K562 (cell line): Measurements from ENCODE around the gene GATA2. TPM values are rescaled to one million over a fixed set of nuclear protein-coding genes. Genes with fewer than 3 reads are reported as not detected.

Experiments used
- ATAC-seq: fragments of 200-7000 bp; cut with Tn5 transposase; 3 replicates; pipeline ENCODE4 v1.9.1; 2020; ENCODE audit warnings: moderate library complexity
- BruUV-seq: library from RNA; stranded (reverse); fragments of 400-500 nt; replicated peaks from 2 replicates; lab custom pipeline; 2021; lab: Mats Ljungman, UMichigan
- CTCF ChIA-PET: fragments of 300-600 bp; formaldehyde crosslinking; extraction: SDS; loops from one replicate; lab custom pipeline; 2021; ENCODE audit warnings: low intra/inter-chr PET ratio; lab: Yijun Ruan, JAX
- POLR2A ChIA-PET: fragments of 300-600, 350-650 bp; sonication (Branson Sonifier 250); formaldehyde crosslinking; extraction: SDS; loops from one replicate; lab custom pipeline; 2021; ENCODE audit warnings: antibody characterized with exemption, inconsistent platforms; lab: Yijun Ruan, JAX
- DNase-seq, 4 experiments: peaks; one replicate each; pipeline versions ENCODE4 v3.0.0 to v3.0.0-alpha.2; 2011 to 2018; ENCODE audit warnings: low spot score in 3 of 4, mixed read lengths in 3 of 4; ENCODE audit errors: extremely low read depth in 1 of 4
- FAIRE-seq: peaks from 2 replicates; lab custom pipeline; 2011; peaks lifted over from hg19 to GRCh38; lab: Jason Lieb, UNC
- H2AFZ ChIP-seq: 2 replicates; pipeline ENCODE4 v1.6.0; 2011; ENCODE audit warnings: low read depth, low read length, control low read depth, inconsistent platforms
- H3K27ac ChIP-seq: fragments of 200-600 bp; 3 replicates; pipeline ENCODE4 v1.8.0; 2011; ENCODE audit warnings: low read depth, mild to moderate bottlenecking, control low read depth, inconsistent platforms, low read length, moderate library complexity, mixed read lengths; ENCODE audit errors: extremely low read depth
- H3K27me3 ChIP-seq, 2 experiments: fragments of 300-600 bp in 1 of 2; 2 replicates in 1 of 2; 3 replicates in 1 of 2; pipeline versions ENCODE4 v1.6.0 to v1.8.0; 2011; ENCODE audit warnings: inconsistent platforms in 2 of 2, low read length in 2 of 2, mild to moderate bottlenecking in 1 of 2, mixed read lengths in 1 of 2, moderate library complexity in 1 of 2; ENCODE audit not compliant: control insufficient read depth in 2 of 2, insufficient read depth in 2 of 2
- H3K36me3 ChIP-seq: fragments of 300-600 bp; 3 replicates; pipeline ENCODE4 v1.8.0; 2011; ENCODE audit warnings: mild to moderate bottlenecking, low read length, inconsistent platforms; ENCODE audit not compliant: control insufficient read depth, insufficient read depth
- H3K4me1 ChIP-seq, 2 experiments: fragments of 200-600 bp in 1 of 2; replicated peaks in 1 of 2; 2 replicates in 1 of 2; 3 replicates in 1 of 2; pipeline versions ENCODE4 v1.5.1 to v1.8.0; 2011; ENCODE audit warnings: inconsistent platforms in 2 of 2, low read length in 2 of 2, mild to moderate bottlenecking in 1 of 2, mixed read lengths in 1 of 2, moderate library complexity in 1 of 2; ENCODE audit not compliant: control insufficient read depth in 2 of 2, insufficient read depth in 2 of 2
- H3K4me2 ChIP-seq: 2 replicates; pipeline ENCODE4 v1.6.1; 2011; ENCODE audit warnings: low read length, control low read depth, inconsistent platforms, mixed read lengths; ENCODE audit not compliant: insufficient read depth
- H3K4me3 ChIP-seq: fragments of 200-600 bp; sonication (generic), shearing (Covaris generic); 2 replicates; pipeline ENCODE4 v1.5.1; 2016; ENCODE audit warnings: control low read depth, inconsistent platforms
- H3K79me2 ChIP-seq: fragments of 200-600 bp; 3 replicates; pipeline ENCODE4 v1.8.0; 2011; ENCODE audit warnings: low read length, inconsistent platforms; ENCODE audit not compliant: control insufficient read depth, insufficient read depth
- H3K9ac ChIP-seq, 2 experiments: 2 replicates each; pipeline versions ENCODE4 v1.6.0 to v1.6.1; 2011; ENCODE audit warnings: low read depth in 2 of 2, low read length in 2 of 2, control low read depth in 1 of 2, inconsistent platforms in 1 of 2, mild to moderate bottlenecking in 1 of 2, mixed read lengths in 1 of 2; ENCODE audit not compliant: insufficient read depth in 1 of 2
- H3K9me1 ChIP-seq: one replicate; pipeline ENCODE4 v1.6.0; 2011; ENCODE audit warnings: inconsistent platforms, mild to moderate bottlenecking, low read length, moderate library complexity; ENCODE audit not compliant: control insufficient read depth, insufficient read depth
- H3K9me3 ChIP-seq: replicated peaks from 2 replicates; pipeline ENCODE4 v1.5.1; 2011; ENCODE audit warnings: low read depth, low read length, inconsistent platforms; ENCODE audit not compliant: control insufficient read depth, insufficient read depth
- H4K20me1 ChIP-seq: replicated peaks from 2 replicates; pipeline ENCODE4 v1.6.1; 2011; ENCODE audit warnings: low read length, inconsistent platforms, mixed read lengths; ENCODE audit not compliant: control insufficient read depth, insufficient read depth
- DPF2 ChIP-seq: fragments of 450-650 bp; IDR thresholded peaks from 2 replicates; pipeline ENCODE4 v1.6.1; 2016
- E2F4 ChIP-seq: sonication (generic); formaldehyde crosslinking; IDR thresholded peaks from 2 replicates; pipeline ENCODE4 v1.8.0; 2022; ENCODE audit warnings: mild to moderate bottlenecking, low read depth, missing genetic modification reagents
- IRF1 ChIP-seq: sonication (generic); formaldehyde crosslinking; IDR thresholded peaks from 2 replicates; pipeline ENCODE4 v1.8.0; 2022; ENCODE audit warnings: missing genetic modification reagents, mild to moderate bottlenecking, borderline replicate concordance
- KHSRP ChIP-seq: fragments of 450-650 bp; IDR thresholded peaks from 2 replicates; pipeline ENCODE4 v1.6.1; 2017
- MTA1 ChIP-seq: fragments of 450-650 bp; IDR thresholded peaks from 2 replicates; pipeline ENCODE4 v1.6.1; 2017; ENCODE audit warnings: borderline replicate concordance
- NEUROD1 ChIP-seq: fragments of 150-350 bp; IDR thresholded peaks from 2 replicates; pipeline ENCODE4 v1.6.1; 2014; ENCODE audit warnings: borderline replicate concordance, low read length, low read depth; ENCODE audit not compliant: partially characterized antibody
- NFE2L1 ChIP-seq: fragments of 450-650 bp; IDR thresholded peaks from 2 replicates; pipeline ENCODE4 v1.6.1; 2016; ENCODE audit warnings: missing genetic modification characterization, low read depth, mild to moderate bottlenecking, missing compliant biosample characterization, moderate library complexity, borderline replicate concordance
- PYGO2 ChIP-seq: fragments of 450-650 bp; IDR thresholded peaks from 2 replicates; pipeline ENCODE4 v1.6.1; 2016; ENCODE audit warnings: mild to moderate bottlenecking, missing genetic modification characterization, moderate library complexity, missing compliant biosample characterization
- SIRT6 ChIP-seq: IDR thresholded peaks from one replicate; pipeline ENCODE4 v1.6.1; 2012; ENCODE audit warnings: low read depth, mild to moderate bottlenecking, control low read depth, inconsistent platforms, low read length, moderate library complexity
- TCF7 ChIP-seq: sonication (generic); IDR thresholded peaks from 2 replicates; pipeline ENCODE4 v1.6.1; 2016; ENCODE audit warnings: antibody characterized with exemption, borderline replicate concordance
- TEAD2 ChIP-seq: fragments of 450-650 bp; IDR thresholded peaks from 2 replicates; pipeline ENCODE4 v1.6.1; 2016; ENCODE audit warnings: missing genetic modification characterization, control low read depth, missing compliant biosample characterization
- TEAD4 ChIP-seq, 2 experiments: sonication (generic) in 1 of 2; formaldehyde crosslinking in 1 of 2; IDR thresholded peaks; 2 replicates each; pipeline versions ENCODE4 v1.6.1 to v1.8.0; 2012 to 2022; ENCODE audit warnings: borderline replicate concordance in 1 of 2, inconsistent platforms in 1 of 2, low read length in 1 of 2, mild to moderate bottlenecking in 1 of 2, missing genetic modification reagents in 1 of 2
- ZNF695 ChIP-seq: fragments of 450-650 bp; formaldehyde crosslinking; IDR thresholded peaks from 2 replicates; pipeline ENCODE4 v1.4.0; 2020; ENCODE audit warnings: mild to moderate bottlenecking, moderate library complexity
- ZNF780A ChIP-seq: fragments of 250-450 bp; sonication (Bioruptor Pico); IDR thresholded peaks from 2 replicates; pipeline ENCODE4 v1.5.0; 2021; ENCODE audit warnings: mild to moderate bottlenecking
- ZSCAN29 ChIP-seq: fragments of 450-650 bp; IDR thresholded peaks from 2 replicates; pipeline ENCODE4 v1.6.1; 2017
- WGBS: fragments of 100-300 bp; shearing (Covaris generic); methylation state at CpG from one replicate; pipeline ENCODE4 v1.1.6; 2016; ENCODE audit warnings: low coverage, mixed read lengths; ENCODE audit not compliant: insufficient coverage; ENCODE audit errors: missing lambda C conversion rate; 5-methylcytosine and 5-hydroxymethylcytosine counted together
- in situ Hi-C: fragments of 300-500 bp; cut with MboI; formaldehyde crosslinking; loops from 4 replicates; pipeline ENCODE4 v1.15.0; 2018; ENCODE audit warnings: inconsistent platforms, mixed read lengths
- intact Hi-C: fragments of 100-400 bp; cut with micrococcal nuclease; formaldehyde crosslinking; loops from 2 replicates; pipeline ENCODE4 v1.14.2; 2022
- polyA plus RNA-seq, 8 experiments: library from polyadenylated mRNA; depleted of rRNA in 4 of 8; stranded (reverse) in 5 of 8; unstranded in 3 of 8; fragments of >200 nt; fragmentation: Nextera tagmentation in 2 of 8; fragmentation: Illumina TruSeq in 1 of 8; extraction: Ambion mirVana in 2 of 8; extraction: Trizol in 1 of 8; gene quantifications; 2 replicates each; pipeline versions ENCODE4 v1.2.1 to v1.2.3, GENCODE V29; 2011 to 2014; ENCODE audit warnings: inconsistent platforms in 1 of 8, missing spikeins in 1 of 8
- total RNA-seq, 7 experiments: library from RNA; depleted of rRNA in 6 of 7; stranded (reverse); fragments of >200 nt in 6 of 7; fragmentation: Illumina TruSeq in 2 of 7; extraction: Trizol in 2 of 7; gene quantifications; 2 replicates each; pipeline versions ENCODE4 v1.2.1 to v1.2.3, GENCODE V29; 2011 to 2021; ENCODE audit warnings: low replicate concordance in 1 of 7

The GATA2 gene
- total and polyA plus RNA-seq, 9 of the 15 experiments (the other 6 are each of a cell fraction or from before 2014, with no cell fraction given) = 8.5 to 218 (median 50.8) TPM

GRCh38 chr3:128471110-128471509 lies 21.9 kb downstream of the GATA2 start:
- Histone ChIP-seq H3K27ac (no peak overlapping the region), H3K4me3 (no peak overlapping the region), H3K9ac (no peak overlapping the region; a peak in 1 of 4 replicates), H4K20me1 (no peaks in the 10 kb centered on the region), H3K4me1 (peaks cover 12 to 26% of the 10 kb centered on the region in 2 experiments; a peak in 4 of 5 replicates), H3K79me2 (no peaks in the 10 kb centered on the region), H3K9me3 (no peaks in the 10 kb centered on the region), H3K4me2 (no peak overlapping the region), H2AFZ (no peak overlapping the region), H3K36me3 (no peaks in the 10 kb centered on the region), H3K9me1 (peaks cover 3% of the 10 kb centered on the region), H3K27me3 (peaks cover 0 to 9% of the 10 kb centered on the region in 2 experiments; a peak in 4 of 5 replicates)
- TF ChIP-seq IRF1 (CRISPR knock-in tag) = no peak
- no peak for TF ChIP-seq PYGO2 (tag)
- no peak for TF ChIP-seq TEAD4 (IDR thresholded peaks at IDR 0.05; ENCODE audit: low read length)
- no peak for TF ChIP-seq TEAD4 (CRISPR knock-in tag; IDR thresholded peaks at IDR 0.05; ENCODE audit: borderline replicate concordance)
- no peak for TF ChIP-seq NEUROD1
- no peak for TF ChIP-seq MTA1
- no peak for TF ChIP-seq NFE2L1 (tag)
- no peak for TF ChIP-seq KHSRP
- no peak for TF ChIP-seq DPF2
- TF ChIP-seq ZNF695 (CRISPR knock-in tag) = no peak
- TF ChIP-seq ZNF780A (CRISPR knock-in tag) = no peak
- no peak for TF ChIP-seq TEAD2 (tag)
- no peak for TF ChIP-seq SIRT6
- no peak for TF ChIP-seq ZSCAN29
- no peak for TF ChIP-seq TCF7
- TF ChIP-seq E2F4 (CRISPR knock-in tag) = no peak
- ATAC-seq = no peak
- in situ Hi-C loops = no loop called here
- ChIA-PET POLR2A (no interaction called here), CTCF (no interaction called here)
- DNase-seq = no peak
- 35% methylated on average over 2 of the region's 2 CpGs for WGBS
- BruUV-seq = no TSS peak
- intact Hi-C loops = no loop called here
- no peak for FAIRE-seq
